Endothelial cell of umbilical vein (primary cell): ENCODE results near the gene TEKTIP1. TPM values are rescaled to one million over a fixed set of nuclear protein-coding genes. Genes with fewer than 3 reads are reported as not detected.
A peak's percentile ranks its signal among the peaks of the same experiment; 100 is the strongest.

Experiments used
- BruUV-seq: library from RNA; stranded (reverse); fragments of 400-500 nt; replicated peaks from 2 replicates; lab custom pipeline; 2021; lab: Mats Ljungman, UMichigan
- CTCF ChIA-PET: fragments of 300-600, 350-600 bp; sonication (Branson Sonifier 250); formaldehyde crosslinking; loops from one replicate; lab custom pipeline; 2021; ENCODE audit warnings: antibody characterized with exemption, inconsistent platforms; lab: Charles Lee
- POLR2A ChIA-PET: fragments of 300-600, 350-600 bp; sonication (Branson Sonifier 250); formaldehyde crosslinking; loops from one replicate; lab custom pipeline; 2021; ENCODE audit warnings: antibody characterized with exemption, inconsistent platforms; lab: Charles Lee
- DNase-seq: peaks from one replicate; pipeline ENCODE4 v3.0.0-alpha.2; 2011; ENCODE audit warnings: low read depth, low spot score
- FAIRE-seq: peaks from 2 replicates; lab custom pipeline; 2011; peaks lifted over from hg19 to GRCh38; lab: Jason Lieb, UNC
- H2AFZ ChIP-seq: 2 replicates; pipeline ENCODE4 v1.6.0; 2012; ENCODE audit warnings: low read depth, low read length, control low read depth, inconsistent platforms
- H3K27ac ChIP-seq: 2 replicates; pipeline ENCODE4 v1.5.1; 2011; ENCODE audit warnings: low read depth, mild to moderate bottlenecking, control low read depth, low read length, moderate library complexity; ENCODE audit not compliant: insufficient read depth
- H3K27me3 ChIP-seq, 2 experiments: 2 replicates each; pipeline versions ENCODE4 v1.6.0 to v1.6.1; 2011; ENCODE audit warnings: low read length in 2 of 2, mixed read lengths in 1 of 2; ENCODE audit not compliant: control insufficient read depth in 2 of 2, insufficient read depth in 2 of 2
- H3K36me3 ChIP-seq, 2 experiments: 2 replicates in 1 of 2; 3 replicates in 1 of 2; pipeline ENCODE4 v1.5.1; 2011; ENCODE audit warnings: low read length in 2 of 2, mild to moderate bottlenecking in 1 of 2, moderate library complexity in 1 of 2; ENCODE audit not compliant: control insufficient read depth in 2 of 2, insufficient read depth in 2 of 2; ENCODE audit errors: extremely low read depth in 1 of 2
- H3K4me1 ChIP-seq: 3 replicates; pipeline ENCODE4 v1.5.1; 2011; ENCODE audit warnings: mild to moderate bottlenecking, low read length; ENCODE audit not compliant: control insufficient read depth, insufficient read depth; ENCODE audit errors: extremely low read depth
- H3K4me2 ChIP-seq: 2 replicates; pipeline ENCODE4 v1.6.1; 2011; ENCODE audit warnings: low read length, control low read depth, mixed read lengths; ENCODE audit not compliant: insufficient read depth
- H3K4me3 ChIP-seq, 3 experiments: fragments of 200-600 bp in 1 of 3; sonication (generic), shearing (Covaris generic) in 1 of 3; replicated peaks in 1 of 3; 2 replicates each; pipeline ENCODE4 v1.5.1; 2011 to 2016; ENCODE audit warnings: control low read depth in 3 of 3, low read length in 3 of 3, mild to moderate bottlenecking in 2 of 3, inconsistent platforms in 1 of 3, low read depth in 1 of 3, moderate library complexity in 1 of 3; ENCODE audit not compliant: insufficient read depth in 1 of 3
- H3K79me2 ChIP-seq: 2 replicates; pipeline ENCODE4 v1.6.0; 2012; ENCODE audit warnings: low read length, inconsistent platforms; ENCODE audit not compliant: control insufficient read depth, insufficient read depth
- H3K9ac ChIP-seq: replicated peaks from 2 replicates; pipeline ENCODE3; 2011; ENCODE audit warnings: low read length, control low read depth; ENCODE audit not compliant: insufficient read depth; ENCODE audit errors: extremely low read depth
- H3K9me1 ChIP-seq: replicated peaks from 3 replicates; pipeline ENCODE4 v1.6.0; 2011; ENCODE audit warnings: mild to moderate bottlenecking, low read length; ENCODE audit not compliant: control insufficient read depth, insufficient read depth; ENCODE audit errors: extremely low read depth
- H3K9me3 ChIP-seq: replicated peaks from 2 replicates; pipeline ENCODE4 v1.5.1; 2012; ENCODE audit warnings: low read length, inconsistent platforms; ENCODE audit not compliant: control insufficient read depth, insufficient read depth
- H4K20me1 ChIP-seq: replicated peaks from 2 replicates; pipeline ENCODE3; 2011; ENCODE audit warnings: mild to moderate bottlenecking, low read length; ENCODE audit not compliant: control insufficient read depth, insufficient read depth; ENCODE audit errors: extremely low read depth
- EZH2 ChIP-seq: IDR thresholded peaks from 2 replicates; pipeline ENCODE4 v1.6.1; 2012; ENCODE audit warnings: borderline replicate concordance, low read depth, mild to moderate bottlenecking, moderate library complexity, low read length, inconsistent platforms; ENCODE audit not compliant: severe bottlenecking
- FOS ChIP-seq: IDR thresholded peaks from 2 replicates; pipeline ENCODE4 v1.6.1; 2011; ENCODE audit warnings: mild to moderate bottlenecking, low read length, moderate library complexity, borderline replicate concordance; ENCODE audit not compliant: insufficient read depth
- GATA2 ChIP-seq: IDR thresholded peaks from 2 replicates; pipeline ENCODE4 v1.7.0; 2011; ENCODE audit warnings: low read depth, mild to moderate bottlenecking, moderate library complexity, mixed read lengths, low read length; ENCODE audit not compliant: insufficient read length, insufficient read depth
- POLR2A ChIP-seq: IDR thresholded peaks from 2 replicates; pipeline ENCODE4 v1.6.1; 2012; ENCODE audit warnings: low read depth, mild to moderate bottlenecking, control low read depth, low read length
- POLR2AphosphoS5 ChIP-seq: IDR thresholded peaks from 2 replicates; pipeline ENCODE4 v1.6.1; 2012; ENCODE audit warnings: low read depth, mild to moderate bottlenecking, control low read depth, low read length, moderate library complexity; ENCODE audit not compliant: insufficient read depth
- dilution Hi-C: fragments of 300-500 bp; cut with MboI; formaldehyde crosslinking; loops from one replicate; pipeline ENCODE4 v1.15.0; 2019; ENCODE audit warnings: low sequenced_read_pairs; ENCODE audit not compliant: extremely low pct_ligation_motif_present
- intact Hi-C: fragments of 100-400 bp; cut with micrococcal nuclease; formaldehyde crosslinking; loops from one replicate; pipeline ENCODE4 v1.10.0; 2022
- polyA plus RNA-seq, 4 experiments: library from polyadenylated mRNA; depleted of rRNA in 3 of 4; stranded (reverse) in 3 of 4; unstranded in 1 of 4; fragments of >200 nt; gene quantifications; 2 replicates each; pipeline versions ENCODE4 v1.2.1 to v1.2.3, GENCODE V29; 2011 to 2012; ENCODE audit warnings: missing spikeins in 1 of 4
- total RNA-seq: library from RNA; stranded (reverse); gene quantifications from 2 replicates; pipeline ENCODE4 v1.2.3, GENCODE V29; 2021
- TF ChIP-seq, protein P1 (sequence below): IDR thresholded peaks from 2 replicates; pipeline ENCODE4 v1.6.1; 2011; ENCODE audit not compliant: insufficient read depth, insufficient read length
- TF ChIP-seq, protein P2 (sequence below), 2 donors: IDR thresholded peaks; 1 replicate in 1 of 2; 2 replicates in 1 of 2; pipeline ENCODE4 v1.5.1; 2011; ENCODE audit warnings: low read length in 2 of 2, mild to moderate bottlenecking in 2 of 2, moderate library complexity in 2 of 2, control low read depth in 1 of 2, inconsistent platforms in 1 of 2, low read depth in 1 of 2; ENCODE audit not compliant: insufficient read depth in 1 of 2; ENCODE audit errors: extremely low read depth in 1 of 2

TEKTIP1 gene
- total and polyA plus RNA-seq, 2 donors (not counting 3 experiments of a cell fraction or from before 2014, with no cell fraction given), result 0.73 TPM; not detected in 1

DNA sequence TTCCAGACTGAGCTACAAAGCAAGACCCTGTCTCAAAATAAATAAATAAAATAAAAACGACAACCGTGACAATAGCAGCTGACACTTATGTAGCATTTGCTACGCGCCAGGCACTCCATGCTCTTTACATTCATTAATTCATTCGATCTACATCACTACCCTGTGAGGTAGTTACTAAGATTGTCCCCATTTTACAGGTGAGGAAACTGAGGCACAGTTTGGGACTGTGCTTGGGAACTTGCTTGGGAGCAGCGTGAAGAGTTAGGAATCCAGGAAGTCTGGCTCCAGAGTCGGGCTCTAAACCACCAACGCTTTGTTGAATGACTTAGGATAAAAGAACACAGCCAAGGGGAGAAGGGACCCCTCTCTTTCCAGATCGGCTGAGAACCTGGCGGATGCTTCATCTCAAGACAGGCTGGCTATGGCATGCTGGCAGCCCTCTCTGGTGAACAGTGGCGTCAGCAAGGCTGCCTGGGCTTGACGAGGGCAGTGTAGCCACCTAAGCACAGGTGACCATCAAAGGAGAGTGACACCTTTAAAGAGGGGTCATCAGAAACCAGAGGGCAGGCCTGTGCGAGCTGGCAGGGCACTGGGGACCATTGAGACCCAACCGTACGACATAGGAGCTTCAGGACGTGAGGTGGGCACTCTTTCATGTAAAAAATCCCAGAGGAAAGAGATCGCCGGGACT is 39.1 kb upstream of the TEKTIP1 start:
- Histone ChIP-seq H4K20me1 (no peaks in the 10 kb centered on the region), H3K4me1 (peaks cover 5% of the 10 kb centered on the region), H3K27ac (peak overlapping the region; percentile 87), H2AFZ (peak overlapping the region; percentile 85), H3K4me2 (peak overlapping the region; percentile 87), H3K9ac (peak overlapping the region; percentile 91), H3K36me3 (peaks cover 0 to 8% of the 10 kb centered on the region in 2 experiments), H3K9me3 (no peaks in the 10 kb centered on the region), H3K9me1 (no peaks in the 10 kb centered on the region), H3K4me3 (peak overlapping the region; percentile 73 to 87 (median 80)), H3K79me2 (peaks cover 28% of the 10 kb centered on the region), H3K27me3 (no peaks in the 10 kb centered on the region)
- TSS peak; percentile 56 for BruUV-seq
- POLR2A ChIA-PET, result no interaction called here
- CTCF ChIA-PET, result interaction anchor here (1.1 kb wide), 1 partner anchor 173 kb away, joined by 3 read pairs; no protein-coding TSS in a partner anchor
- DNase-seq (no peak), FAIRE-seq (no peak)
- dilution Hi-C loops (no loop called here), intact Hi-C loops (no loop called here)
- no peak for TF ChIP-seq POLR2AphosphoS5
- no peak for TF ChIP-seq GATA2
- no peak for TF ChIP-seq EZH2
- TF ChIP-seq, protein P1, sequence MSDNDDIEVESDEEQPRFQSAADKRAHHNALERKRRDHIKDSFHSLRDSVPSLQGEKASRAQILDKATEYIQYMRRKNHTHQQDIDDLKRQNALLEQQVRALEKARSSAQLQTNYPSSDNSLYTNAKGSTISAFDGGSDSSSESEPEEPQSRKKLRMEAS, result no peak
- TF ChIP-seq, protein P2, sequence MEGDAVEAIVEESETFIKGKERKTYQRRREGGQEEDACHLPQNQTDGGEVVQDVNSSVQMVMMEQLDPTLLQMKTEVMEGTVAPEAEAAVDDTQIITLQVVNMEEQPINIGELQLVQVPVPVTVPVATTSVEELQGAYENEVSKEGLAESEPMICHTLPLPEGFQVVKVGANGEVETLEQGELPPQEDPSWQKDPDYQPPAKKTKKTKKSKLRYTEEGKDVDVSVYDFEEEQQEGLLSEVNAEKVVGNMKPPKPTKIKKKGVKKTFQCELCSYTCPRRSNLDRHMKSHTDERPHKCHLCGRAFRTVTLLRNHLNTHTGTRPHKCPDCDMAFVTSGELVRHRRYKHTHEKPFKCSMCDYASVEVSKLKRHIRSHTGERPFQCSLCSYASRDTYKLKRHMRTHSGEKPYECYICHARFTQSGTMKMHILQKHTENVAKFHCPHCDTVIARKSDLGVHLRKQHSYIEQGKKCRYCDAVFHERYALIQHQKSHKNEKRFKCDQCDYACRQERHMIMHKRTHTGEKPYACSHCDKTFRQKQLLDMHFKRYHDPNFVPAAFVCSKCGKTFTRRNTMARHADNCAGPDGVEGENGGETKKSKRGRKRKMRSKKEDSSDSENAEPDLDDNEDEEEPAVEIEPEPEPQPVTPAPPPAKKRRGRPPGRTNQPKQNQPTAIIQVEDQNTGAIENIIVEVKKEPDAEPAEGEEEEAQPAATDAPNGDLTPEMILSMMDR (IDR thresholded peaks at IDR 0.05; ENCODE audit: extremely low read depth in 1 of 2, insufficient read depth in 1 of 2, low read depth in 1 of 2, low read length in 2 of 2), result no peak
- TF ChIP-seq POLR2A, result no peak
- no peak for TF ChIP-seq FOS
